ENCODE data around the gene LYRM4.

The LYRM4 gene

GRCh38 chr6:5116243-5116991, 144.3 kb downstream of the LYRM4 start:
- DNase-seq, result no peak

- no peak for DNase-seq
Observed at GRCh38 chr6:5115168-5115567, 145.6 kb downstream of the LYRM4 start.

- no peak for DNase-seq
Observed at GRCh38 chr6:5113096-5113495, 147.7 kb downstream of the LYRM4 start.

- no peak for DNase-seq
Observed at GRCh38 chr6:5112066-5112799, 148.5 kb downstream of the LYRM4 start.

GRCh38 chr6:5111626-5112025, 149.1 kb downstream of the LYRM4 start:
- no peak for DNase-seq

GRCh38 chr6:5110246-5110645, 150.5 kb downstream of the LYRM4 start:
- no peak for DNase-seq

GRCh38 chr6:5109436-5109835, 151.3 kb downstream of the LYRM4 start:
- DNase-seq, result no peak

- no peak for DNase-seq
Observed at GRCh38 chr6:5108536-5109150, 152.1 kb downstream of the LYRM4 start.

GRCh38 chr6:5108068-5108467, 152.7 kb downstream of the LYRM4 start:
- no peak for DNase-seq

GRCh38 chr6:5107341-5107740, 153.4 kb downstream of the LYRM4 start:
- no peak for DNase-seq

GRCh38 chr6:5105146-5105545, 155.6 kb downstream of the LYRM4 start:
- DNase-seq, result no peak

- DNase-seq, result no peak
Observed at GRCh38 chr6:5104667-5105066, 156.1 kb downstream of the LYRM4 start.

GRCh38 chr6:5103250-5103649, 157.5 kb downstream of the LYRM4 start:
- DNase-seq, result no peak

- DNase-seq, result no peak
Observed at GRCh38 chr6:5102267-5102970, 158.3 kb downstream of the LYRM4 start.

GRCh38 chr6:5100806-5101205, 159.9 kb downstream of the LYRM4 start:
- DNase-seq, result no peak

GRCh38 chr6:5099537-5099936, 161.2 kb downstream of the LYRM4 start:
- DNase-seq, result no peak

GRCh38 chr6:5098501-5099270, 162.1 kb downstream of the LYRM4 start:
- DNase-seq, result no peak

- DNase-seq, result no peak
Observed at GRCh38 chr6:5096482-5096881, 164.3 kb downstream of the LYRM4 start.

- DNase-seq, result no peak
Observed at GRCh38 chr6:5095236-5095635, 165.5 kb downstream of the LYRM4 start.

GRCh38 chr6:5094327-5094726, 166.4 kb downstream of the LYRM4 start:
- no peak for DNase-seq

GRCh38 chr6:5093231-5094015, 167.3 kb downstream of the LYRM4 start:
- DNase-seq, result no peak

All from activated CD4-positive, alpha-beta T cell treated with anti-CD3 and anti-CD28 coated beads for 48 hours (primary cell).